T-helper 22 cell (primary cell): Measurements from ENCODE around the gene MED12L.

Experiments used
- DNase-seq: peaks from one replicate; pipeline ENCODE4 v3.0.0-alpha.2; 2020; ENCODE audit warnings: low read depth

Gene MED12L

DNA sequence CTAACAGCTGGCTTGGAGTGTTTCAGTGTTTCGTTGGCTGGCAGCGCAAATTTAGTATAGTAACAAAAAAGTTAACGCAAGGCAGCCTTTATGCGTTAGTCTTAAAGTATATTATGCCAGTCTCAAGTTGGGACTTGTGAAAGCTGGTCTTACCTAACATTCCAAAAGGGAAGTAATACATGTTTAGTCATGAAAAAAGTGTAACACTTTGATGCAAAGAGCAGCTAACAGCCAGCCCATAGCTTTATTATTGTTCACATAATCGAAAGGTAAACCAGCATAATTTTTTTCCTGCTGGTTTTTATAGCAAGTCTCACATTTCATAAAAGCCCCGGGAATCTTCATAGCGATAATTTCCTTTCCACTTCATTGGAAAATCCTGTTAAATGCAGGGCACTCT is 233.5 kb downstream of the MED12L start:
- DNase-seq: no peak

DNA sequence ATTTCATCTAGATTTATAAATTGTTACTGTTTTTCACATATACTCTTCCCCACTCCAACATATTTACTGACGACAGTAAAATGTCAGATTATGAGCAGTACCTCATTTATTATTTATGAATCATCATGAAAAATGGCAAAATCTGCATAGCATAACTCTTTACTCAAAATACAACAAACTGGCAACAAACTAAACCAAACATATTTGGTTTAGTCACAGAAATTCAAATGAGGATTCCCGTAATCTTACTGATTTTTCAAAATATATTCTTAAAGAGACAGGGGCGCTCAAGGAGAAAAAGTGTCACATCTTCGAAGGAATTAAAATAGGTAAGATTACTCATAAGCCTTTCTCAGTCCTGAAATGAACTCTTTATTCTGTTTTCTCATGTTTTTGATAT is 234.2 kb downstream of the MED12L start:
- no peak for DNase-seq

DNA sequence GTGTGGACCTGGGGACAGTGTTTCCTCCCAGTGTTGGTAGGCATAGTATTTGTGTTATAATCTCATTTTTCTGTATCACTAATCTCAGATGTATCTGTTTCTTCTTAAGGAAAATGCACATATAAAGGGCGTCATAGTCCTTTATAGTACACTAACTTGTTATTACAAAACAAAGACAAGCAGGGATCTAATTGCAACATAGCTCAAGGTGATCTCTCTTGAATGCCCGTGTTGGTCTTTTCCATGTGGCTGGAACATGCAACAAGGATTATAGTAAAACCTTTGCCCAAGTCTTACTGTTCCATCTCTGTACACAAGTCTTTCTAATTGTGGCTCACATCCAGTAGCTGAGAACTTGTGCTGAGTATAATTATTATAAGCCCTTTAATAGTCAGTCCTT is 234.7 kb downstream of the MED12L start:
- no peak for DNase-seq

DNA sequence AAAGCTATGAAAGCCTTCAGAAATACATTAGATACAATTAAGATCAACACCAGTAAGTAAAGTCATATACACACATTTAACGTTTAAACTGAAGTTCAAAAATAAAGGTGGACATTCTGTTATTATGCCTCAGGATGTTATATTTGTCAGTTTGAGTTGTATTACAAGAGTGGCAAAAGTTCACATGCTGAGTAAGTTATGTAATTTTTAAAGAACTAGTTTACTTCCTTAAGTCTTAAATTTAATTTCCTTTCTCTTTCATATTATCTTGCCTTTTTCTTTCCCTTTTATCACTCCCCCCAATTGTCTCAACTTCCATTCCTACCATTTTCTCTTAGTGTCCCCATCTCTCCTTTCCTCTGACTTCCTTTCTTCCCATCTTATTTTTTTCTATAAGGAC is 236.1 kb downstream of the MED12L start:
- DNase-seq: no peak

DNA sequence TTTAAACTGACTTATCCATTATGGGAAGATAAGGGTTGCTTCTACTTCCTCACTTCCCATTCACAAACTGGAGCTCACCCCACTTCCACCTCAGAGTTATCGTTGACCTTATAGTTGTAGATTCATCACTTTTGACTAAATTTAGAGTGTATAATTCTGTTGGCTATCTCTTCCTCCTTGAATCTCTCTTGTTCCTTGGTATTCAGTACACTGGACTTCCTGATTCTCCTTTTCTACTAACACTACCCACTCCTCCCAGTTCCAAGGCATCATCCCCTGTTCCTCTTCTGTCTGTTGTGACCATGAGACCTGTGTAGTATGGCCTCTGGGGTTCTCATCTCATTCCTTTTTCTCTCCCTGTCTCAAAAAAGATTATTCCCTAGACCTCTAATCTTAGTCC is 237.0 kb downstream of the MED12L start:
- no peak for DNase-seq

DNA sequence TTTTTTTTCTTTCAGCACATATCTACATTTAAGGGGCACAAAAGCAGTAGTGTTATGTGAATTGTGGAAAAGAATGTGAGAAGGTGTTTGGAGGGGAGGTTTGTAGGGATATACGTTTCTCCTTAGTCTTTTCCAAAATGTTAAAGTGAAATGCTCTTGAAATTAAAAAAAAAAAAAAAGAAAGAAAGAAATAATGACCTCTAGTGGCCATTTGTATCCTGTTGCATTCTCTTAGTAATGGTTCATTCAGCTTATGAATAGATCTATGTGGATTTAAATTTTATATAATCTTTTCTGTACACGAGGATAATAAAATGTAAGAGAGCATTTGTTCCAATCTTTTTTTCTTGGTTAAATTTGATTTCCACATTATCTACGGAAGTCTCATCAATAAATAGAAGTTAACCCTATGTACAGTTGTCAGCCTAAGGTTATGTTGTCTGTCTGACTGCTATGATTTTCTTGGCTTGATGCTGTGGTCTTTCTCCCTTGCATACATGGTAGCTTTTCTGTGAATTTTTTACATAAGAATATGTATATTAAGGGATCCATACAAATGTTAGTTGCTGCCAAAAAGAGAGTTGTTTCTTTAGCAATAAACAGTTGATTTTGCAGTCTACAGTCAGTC is 242.2 kb downstream of the MED12L start:
- no peak for DNase-seq

DNA sequence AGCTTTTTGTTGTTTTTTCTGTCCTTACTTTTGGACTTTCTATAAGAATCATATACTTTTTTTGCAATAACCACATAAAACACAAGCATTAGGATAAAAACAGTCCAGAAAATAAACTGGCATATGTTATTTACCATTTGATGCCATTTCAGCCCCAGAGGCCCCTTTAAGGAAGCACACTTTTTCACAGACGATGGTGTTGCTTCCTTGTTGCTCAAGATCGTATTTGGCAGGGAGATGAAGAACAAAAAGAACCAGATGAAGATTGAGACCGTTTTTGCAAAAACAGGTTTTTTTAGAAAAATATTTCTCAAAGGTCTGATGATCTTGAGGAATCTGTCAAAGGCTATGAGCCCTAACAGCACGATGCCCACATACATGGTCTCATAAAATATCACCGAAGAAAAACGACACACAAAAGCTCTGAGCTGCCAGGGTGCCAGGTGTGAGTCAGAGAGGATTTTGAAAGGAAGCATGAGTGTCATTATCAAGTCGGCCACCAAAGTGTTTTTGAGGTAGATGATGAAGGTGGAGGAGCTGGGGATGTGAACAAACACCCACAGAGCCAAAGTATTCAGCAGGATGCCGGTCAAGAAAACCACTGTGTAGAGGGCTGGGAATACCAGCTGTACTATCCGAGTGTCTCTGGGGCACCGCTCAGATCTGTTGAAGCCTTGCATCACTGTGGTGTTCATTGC is 243.0 kb downstream of the MED12L start:
- DNase-seq: no peak

DNA sequence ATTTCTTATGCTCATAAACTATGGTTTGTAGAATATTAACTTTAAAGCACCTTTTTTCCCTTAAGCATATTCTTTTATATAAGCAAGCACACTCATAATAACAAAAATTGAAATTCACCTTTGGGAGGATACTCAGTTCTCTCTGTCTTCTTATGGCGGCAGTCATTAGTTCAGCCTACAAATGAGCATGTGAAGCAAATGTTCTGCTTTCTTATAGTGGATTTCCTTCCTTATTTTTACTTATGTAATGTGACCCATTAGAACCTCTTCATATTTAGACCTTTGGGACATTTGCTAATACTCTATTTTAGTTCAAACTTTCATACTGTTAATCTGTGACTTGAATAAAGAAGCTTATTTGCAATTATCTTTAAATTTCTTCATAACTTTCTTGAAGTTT is 243.9 kb downstream of the MED12L start, which contains the start of gene P2RY13:
TSS of gene P2RY13 (minus strand) at position 187 of the 400 bp plus-strand sequence. CDS start at position 166, 21 bp downstream.
- DNase-seq: no peak

DNA sequence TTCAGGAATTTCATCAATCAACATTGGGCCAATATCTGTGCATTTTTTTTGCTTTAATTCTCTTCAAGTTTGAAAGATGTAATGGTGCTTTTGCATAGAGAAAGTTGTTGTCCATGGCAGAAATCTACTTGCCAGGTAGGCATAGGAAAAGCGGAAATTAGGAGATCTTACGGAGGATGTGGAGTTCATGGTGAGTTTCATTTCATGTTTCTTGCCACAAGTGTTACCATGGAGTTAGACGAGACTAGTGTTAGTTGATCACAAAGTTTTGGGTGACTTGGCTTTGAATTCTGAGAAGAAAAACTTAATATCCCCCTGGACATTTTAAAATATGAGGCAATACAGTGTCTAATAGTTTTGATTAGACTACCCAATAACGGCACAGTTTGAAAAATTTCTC is 244.9 kb downstream of the MED12L start:
- no peak for DNase-seq

DNA sequence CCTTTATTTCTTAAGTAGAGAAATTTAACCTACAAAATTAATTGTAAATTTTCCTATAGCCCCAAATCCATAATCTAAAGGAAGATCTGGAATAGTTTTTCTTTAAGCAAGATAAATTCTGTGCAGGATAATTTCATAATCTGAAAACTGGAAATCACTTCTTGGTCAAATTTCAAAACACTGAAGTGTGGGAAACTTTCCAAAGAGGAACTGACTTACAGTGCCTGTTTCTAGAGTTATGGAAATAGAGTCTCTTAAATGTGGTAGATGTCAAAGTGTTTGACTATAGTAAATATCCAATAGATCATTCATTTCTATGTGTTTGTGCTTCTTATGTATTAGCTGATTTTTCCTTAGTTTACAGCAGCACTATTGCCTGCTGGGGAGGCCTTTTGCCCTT is 245.4 kb downstream of the MED12L start:
- DNase-seq: no peak

DNA sequence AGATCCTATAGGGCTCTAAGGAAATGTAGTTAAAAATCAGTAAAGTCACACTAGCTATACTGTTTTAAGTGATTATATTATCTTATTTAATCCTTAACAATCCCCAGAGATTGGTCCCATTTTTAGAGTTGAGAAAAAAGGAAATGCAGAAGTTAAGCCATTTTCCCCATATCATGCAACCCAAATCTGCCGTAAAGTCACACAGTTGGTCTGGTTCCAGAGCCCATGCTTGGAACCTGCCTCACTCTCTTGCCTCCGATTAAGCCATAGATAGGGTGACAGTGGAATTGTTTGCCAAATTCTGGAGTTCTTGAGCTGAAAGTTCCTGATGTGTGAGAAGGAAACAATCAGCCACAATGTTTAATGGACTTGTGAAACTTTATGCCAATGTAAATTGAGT is 246.2 kb downstream of the MED12L start:
- DNase-seq: no peak

DNA sequence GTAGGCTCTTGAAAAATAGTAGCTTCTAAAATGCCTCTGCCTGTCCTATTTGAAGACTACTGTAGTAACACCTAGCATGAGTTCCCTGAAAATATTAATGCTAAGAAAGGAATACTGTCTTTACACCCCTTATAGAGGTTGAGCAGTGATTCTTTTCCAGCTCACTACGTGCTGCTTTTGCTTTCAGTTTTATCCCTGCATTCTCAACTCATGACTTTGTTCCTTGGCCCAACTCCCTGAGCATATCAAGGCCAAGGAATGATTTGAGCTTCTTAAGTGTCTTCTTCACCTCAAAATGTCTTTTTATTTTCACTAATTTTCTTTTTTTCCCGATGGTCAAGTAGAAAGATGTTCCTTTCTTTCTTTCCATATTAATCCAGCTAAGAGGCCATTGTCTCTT is 260.4 kb downstream of the MED12L start:
- no peak for DNase-seq

DNA sequence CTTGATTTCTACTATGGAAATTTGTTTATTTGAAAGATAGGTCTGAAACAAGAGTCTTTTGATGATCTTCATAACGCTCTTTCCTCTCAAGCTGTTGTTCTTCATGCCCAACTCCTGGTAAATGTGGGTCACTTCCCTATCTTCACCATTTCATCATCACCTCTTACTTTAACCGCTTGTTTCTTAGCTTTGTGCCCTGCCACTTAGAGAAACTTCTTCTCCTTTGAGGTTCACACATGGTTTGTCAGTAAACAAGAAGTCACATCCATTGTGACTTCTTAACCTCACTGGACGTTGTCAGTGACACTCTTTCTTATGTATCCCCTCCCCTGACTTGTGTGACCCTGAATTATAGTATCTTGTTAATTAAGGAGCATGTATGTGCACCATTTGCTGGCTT is 260.8 kb downstream of the MED12L start:
- no peak for DNase-seq

DNA sequence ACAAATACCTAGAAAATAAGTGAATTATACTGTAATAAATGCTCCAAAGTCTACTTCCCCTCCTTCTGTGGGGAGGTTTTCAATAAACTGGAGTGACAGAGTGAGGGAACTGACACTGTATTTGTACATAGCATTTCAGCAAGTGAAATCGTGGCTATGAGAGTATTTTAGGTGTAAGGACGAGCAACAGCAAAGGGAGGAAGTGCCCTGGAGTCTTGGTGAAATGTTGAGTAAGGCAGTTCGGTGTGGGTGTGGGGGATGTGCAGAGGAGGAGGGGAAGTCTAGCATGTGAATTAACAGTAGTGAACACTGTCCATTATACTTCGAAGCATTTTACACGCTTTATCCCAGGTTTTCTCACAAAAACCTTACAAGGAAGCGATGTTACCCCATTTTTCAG is 262.0 kb downstream of the MED12L start:
- no peak for DNase-seq

DNA sequence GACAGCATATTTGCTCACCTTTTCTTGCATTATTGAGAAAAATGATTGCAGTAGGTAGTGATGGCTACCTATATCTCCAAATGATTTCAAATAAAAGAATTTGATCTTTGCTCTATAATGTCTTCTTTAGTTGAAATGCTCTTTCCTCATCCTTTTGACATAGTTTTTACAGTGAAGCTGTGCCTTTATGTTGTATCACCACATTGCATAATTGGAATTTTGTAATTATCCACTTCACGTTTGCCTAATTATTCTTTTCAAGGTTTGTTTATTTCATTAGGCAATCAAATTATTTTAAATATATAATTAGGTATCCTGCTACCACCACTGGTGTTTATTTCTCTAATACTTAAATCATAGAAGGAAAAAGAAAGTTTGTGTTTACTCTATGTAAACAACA is 265.2 kb downstream of the MED12L start:
- DNase-seq: no peak

DNA sequence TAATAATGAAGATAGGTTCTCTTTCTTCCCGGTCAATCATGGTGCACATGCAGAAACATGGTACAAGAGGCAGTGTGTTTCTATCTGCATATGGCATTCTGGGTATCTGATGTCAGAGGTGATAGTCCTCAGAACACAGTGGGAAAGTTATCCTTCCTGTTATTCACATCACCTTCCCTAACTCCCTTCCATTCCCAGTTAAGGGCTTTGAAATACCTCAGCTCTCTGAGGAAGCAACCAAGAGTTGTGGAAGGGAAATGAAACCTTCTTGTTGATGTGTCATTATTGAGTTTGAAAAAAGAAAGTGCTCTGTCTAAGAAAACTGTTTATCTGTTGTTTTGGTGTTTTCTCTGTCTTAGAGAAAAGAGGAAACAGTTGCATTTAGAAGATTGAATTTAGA is 265.8 kb downstream of the MED12L start:
- DNase-seq: no peak

DNA sequence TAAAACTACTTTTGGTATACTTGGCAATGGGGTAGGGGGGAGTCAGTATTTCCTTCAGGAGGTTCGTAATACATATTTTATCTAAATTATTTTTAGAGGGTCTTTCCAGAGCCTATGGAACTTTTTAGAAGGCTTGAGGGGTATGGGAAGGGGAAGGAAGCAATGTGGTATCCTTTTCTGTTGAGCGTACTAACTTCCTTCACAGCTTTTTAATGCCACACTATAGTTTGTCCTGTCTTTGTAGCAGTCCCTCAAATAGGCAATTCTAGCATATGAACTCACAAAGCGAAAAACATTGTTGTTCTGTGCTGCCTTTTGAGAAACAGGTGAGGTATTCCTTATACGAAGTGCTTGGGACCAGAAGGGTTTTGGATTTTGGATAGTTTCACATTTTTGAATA is 266.2 kb downstream of the MED12L start:
- no peak for DNase-seq

DNA sequence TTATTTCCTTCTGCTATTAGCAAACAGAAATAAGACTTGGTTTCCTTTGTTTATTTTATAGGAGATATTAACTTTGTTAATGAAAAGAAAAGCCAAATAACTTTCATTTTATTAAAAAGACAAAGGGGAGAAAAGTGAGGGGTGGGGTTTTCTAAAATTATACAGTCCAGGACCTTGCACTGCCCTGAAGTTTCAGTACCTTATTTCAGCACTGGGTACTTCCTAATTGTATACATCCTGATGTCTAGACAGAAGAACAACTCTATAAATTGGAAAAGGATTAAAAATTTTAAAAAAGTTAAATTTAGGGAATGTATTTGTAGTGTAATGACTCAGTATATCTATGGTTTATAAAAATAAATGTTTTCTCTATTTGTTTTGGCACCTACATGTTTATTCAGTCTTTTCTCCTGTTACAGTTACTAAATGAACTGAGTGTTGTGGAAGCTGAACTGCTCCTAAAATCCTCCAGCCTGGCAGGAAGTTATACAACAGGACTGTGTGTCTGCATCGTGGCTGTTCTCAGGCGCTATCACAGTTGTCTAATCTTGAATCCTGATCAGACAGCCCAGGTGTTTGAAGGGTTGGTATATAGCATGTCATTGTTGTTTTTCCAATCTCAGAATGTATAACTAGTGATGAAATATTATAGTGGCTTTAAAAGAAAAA is 271.5 kb downstream of the MED12L start:
- no peak for DNase-seq

DNA sequence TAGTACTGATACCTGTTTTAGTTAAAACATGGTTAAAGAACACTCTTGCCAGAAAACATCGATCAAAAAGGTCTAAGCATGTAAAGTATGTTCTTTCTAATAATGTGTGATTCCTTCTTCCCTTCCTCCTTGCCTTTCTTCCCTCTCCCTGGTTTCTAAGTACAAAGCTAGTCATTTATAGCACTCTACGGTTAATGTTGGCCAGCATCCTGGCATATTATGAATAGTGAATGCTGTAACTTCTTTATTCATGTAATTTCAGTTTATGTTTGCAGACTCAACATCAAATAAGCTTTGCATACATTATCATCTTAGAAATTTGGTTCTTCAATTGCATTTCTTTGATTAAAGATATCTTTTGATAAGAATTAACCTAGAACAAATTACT is 272.0 kb downstream of the MED12L start:
- no peak for DNase-seq

DNA sequence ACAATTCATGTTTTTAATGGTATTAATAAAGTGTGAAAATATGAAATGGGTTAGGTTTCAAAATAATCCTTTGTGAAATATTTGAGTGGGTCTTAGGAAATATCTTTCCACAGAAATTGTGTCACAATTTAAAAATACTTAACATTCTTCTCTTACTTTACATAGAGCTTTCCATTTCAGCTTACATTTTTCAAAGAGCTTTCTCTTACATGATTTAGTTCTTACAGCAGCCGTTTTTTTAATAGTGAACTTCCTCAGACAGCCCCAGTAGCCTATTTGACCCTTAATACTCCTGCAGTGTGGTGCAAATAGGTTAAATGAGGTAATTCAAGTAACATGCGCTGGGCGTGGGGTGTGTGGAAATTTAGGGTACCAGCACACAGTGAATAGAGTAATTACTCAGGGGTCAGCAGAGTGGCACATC is 277.3 kb downstream of the MED12L start:
- no peak for DNase-seq

DNA sequence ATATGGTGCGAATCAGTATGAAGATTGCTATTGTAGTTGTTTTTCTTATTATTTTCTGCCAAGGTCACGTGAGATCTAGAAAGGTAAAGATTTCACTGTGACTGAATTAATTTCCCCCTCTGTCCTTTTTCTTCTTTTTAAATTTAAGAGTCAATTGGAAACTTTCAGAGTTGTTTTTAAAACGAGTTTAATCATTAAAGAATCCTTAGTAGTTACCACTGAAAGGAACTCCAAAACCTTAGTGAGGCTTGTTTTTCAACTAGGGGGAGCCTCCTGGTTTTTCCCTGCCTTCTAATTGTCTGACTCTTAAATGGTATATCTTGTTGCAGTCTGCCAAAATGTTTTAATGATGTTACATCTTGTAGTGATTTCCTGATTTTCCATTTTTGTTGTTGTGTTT is 281.5 kb downstream of the MED12L start:
- DNase-seq: no peak

DNA sequence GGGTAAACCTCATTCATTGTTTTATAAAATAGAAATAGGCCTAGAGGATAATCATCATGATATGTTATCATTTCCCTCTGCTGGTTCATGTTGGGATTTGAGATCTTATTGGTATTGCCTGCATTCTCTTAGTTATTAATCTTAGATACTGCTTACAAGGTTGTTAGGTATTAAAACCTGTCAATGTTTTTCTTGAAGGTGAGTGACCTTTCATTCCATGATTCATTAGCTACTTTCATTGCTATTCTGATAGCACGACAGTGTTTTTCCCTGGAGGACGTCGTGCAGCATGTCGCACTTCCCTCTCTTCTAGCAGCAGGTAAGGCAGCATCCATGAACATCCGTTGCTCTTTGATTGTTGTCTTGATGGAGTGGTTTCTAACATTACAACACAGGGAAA is 282.0 kb downstream of the MED12L start:
- no peak for DNase-seq

DNA sequence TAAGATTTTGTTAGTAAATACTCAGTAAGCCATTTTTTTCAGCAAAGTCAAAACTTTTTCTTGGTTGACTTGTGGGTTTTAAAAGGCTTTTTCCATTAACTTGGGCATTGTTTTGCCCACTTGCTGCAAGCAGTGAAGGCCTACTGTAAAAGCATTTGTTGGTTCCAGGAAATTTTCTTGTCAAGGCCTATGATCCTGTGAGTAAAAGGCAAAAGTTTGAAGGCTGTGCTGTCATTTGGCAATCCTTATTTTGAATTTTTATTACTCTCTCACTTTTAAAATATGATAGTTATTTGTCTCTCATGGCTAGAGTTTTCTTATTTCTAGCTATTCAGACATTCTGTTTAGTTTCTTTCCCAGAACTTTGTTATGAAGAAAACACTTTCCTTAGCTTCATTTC is 286.1 kb downstream of the MED12L start:
- DNase-seq: no peak
